Uterus (tissue), 4 donors: ENCODE measurements around the gene PLCL2. TPM values are rescaled to one million over a fixed set of nuclear protein-coding genes. Genes with fewer than 3 reads are reported as not detected.

Source experiments
- DNase-seq, 2 donors: peaks; one replicate each; pipeline ENCODE4 v3.0.0-alpha.2; 2019 to 2020
- H3K27ac ChIP-seq, 2 donors: fragments of 200-600 bp; sonication (generic); 1 replicate in 1 of 2; 2 replicates in 1 of 2; pipeline ENCODE4 v1.5.1; 2016 to 2018
- H3K27me3 ChIP-seq, 2 donors: fragments of 200-600 bp; sonication (generic); one replicate each; pipeline ENCODE4 v1.5.1; 2018 to 2019; ENCODE audit warnings: control low read depth in 1 of 2
- H3K36me3 ChIP-seq, 2 donors: fragments of 200-600 bp; sonication (generic); one replicate each; pipeline ENCODE4 v1.5.1; 2019; ENCODE audit warnings: control low read depth in 1 of 2
- H3K4me1 ChIP-seq, 2 donors: fragments of 200-600 bp; sonication (generic); one replicate each; pipeline ENCODE4 v1.5.1; 2018 to 2019; ENCODE audit warnings: control low read depth in 1 of 2
- H3K4me3 ChIP-seq, 2 donors: fragments of 200-600 bp; sonication (generic); 1 replicate in 1 of 2; 2 replicates in 1 of 2; pipeline ENCODE4 v1.5.1; 2018 to 2019; ENCODE audit warnings: mild to moderate bottlenecking in 1 of 2
- H3K9me3 ChIP-seq, 2 donors: fragments of 200-600 bp; sonication (generic); one replicate each; pipeline ENCODE4 v1.5.1; 2019; ENCODE audit warnings: control low read depth in 1 of 2
- POLR2A ChIP-seq, 2 donors: fragments of 450-650 bp; IDR thresholded peaks; one replicate each; pipeline ENCODE4 v1.6.1; 2016; ENCODE audit warnings: antibody characterized with exemption in 2 of 2, mild to moderate bottlenecking in 1 of 2, moderate library complexity in 1 of 2
- intact Hi-C: fragments of 100-400 bp; cut with DNase I; formaldehyde crosslinking; loops from one replicate; pipeline ENCODE4 v1.15.1; 2023; ENCODE audit warnings: low total_unique reads
- total RNA-seq, 4 donors: library from RNA; depleted of rRNA in 3 of 4; stranded (reverse); fragments of >200 nt in 3 of 4; gene quantifications; one replicate each; pipeline versions ENCODE4 v1.1.0 to v1.2.4, GENCODE V29; 2014 to 2023
- TF ChIP-seq, protein P1 (sequence below), 4 experiments: fragments of 200-600 bp in 2 of 4; fragments of 450-650 bp in 2 of 4; sonication (generic) in 2 of 4; IDR thresholded peaks; one replicate each; pipeline ENCODE4 v1.5.1; 2016 to 2019; ENCODE audit warnings: antibody characterized with exemption in 4 of 4, mild to moderate bottlenecking in 2 of 4, moderate library complexity in 1 of 4
- donor health status: DM: yes; HTN: yes; CAD: no.

PLCL2 gene
- total RNA-seq, 4 donors from 2014 or later, result 9.7 to 63.0 (median 19.5) TPM

DNA sequence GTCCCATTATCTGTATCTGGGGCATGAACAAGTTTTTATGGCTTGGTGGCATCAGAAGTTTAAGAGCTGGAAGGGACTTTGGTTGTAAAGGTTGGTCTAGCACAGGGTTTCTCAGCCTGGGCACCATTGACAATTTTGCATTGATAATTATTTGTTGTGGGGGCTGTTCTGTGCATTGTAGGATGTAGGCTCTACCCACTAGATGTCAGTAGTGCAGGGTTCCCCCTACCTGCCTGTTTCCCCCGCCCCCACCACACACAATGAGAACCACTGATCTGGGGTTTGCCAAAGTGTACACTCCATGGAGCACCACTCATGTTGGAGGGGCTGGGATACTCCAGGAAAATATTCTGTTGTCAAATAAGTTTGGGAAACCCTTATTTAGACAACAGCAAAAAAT is 42.7 kb downstream of the PLCL2 start:
- peaks cover 0 to 7% of the 10 kb centered on the region in 2 donors for H3K4me1 ChIP-seq
- no peak for TF ChIP-seq POLR2A (IDR thresholded peaks at IDR 0.05)
- TF ChIP-seq, protein P1, sequence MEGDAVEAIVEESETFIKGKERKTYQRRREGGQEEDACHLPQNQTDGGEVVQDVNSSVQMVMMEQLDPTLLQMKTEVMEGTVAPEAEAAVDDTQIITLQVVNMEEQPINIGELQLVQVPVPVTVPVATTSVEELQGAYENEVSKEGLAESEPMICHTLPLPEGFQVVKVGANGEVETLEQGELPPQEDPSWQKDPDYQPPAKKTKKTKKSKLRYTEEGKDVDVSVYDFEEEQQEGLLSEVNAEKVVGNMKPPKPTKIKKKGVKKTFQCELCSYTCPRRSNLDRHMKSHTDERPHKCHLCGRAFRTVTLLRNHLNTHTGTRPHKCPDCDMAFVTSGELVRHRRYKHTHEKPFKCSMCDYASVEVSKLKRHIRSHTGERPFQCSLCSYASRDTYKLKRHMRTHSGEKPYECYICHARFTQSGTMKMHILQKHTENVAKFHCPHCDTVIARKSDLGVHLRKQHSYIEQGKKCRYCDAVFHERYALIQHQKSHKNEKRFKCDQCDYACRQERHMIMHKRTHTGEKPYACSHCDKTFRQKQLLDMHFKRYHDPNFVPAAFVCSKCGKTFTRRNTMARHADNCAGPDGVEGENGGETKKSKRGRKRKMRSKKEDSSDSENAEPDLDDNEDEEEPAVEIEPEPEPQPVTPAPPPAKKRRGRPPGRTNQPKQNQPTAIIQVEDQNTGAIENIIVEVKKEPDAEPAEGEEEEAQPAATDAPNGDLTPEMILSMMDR (IDR thresholded peaks at IDR 0.05), result no peak
- no peaks in the 10 kb centered on the region for H3K9me3 ChIP-seq
- DNase-seq, result no peak
- no peak overlapping the region for H3K27ac ChIP-seq
- no peaks in the 10 kb centered on the region for H3K36me3 ChIP-seq
- H3K27me3 ChIP-seq, result no peaks in the 10 kb centered on the region
- intact Hi-C loops, result no loop called here
- H3K4me3 ChIP-seq, result no peak overlapping the region

DNA sequence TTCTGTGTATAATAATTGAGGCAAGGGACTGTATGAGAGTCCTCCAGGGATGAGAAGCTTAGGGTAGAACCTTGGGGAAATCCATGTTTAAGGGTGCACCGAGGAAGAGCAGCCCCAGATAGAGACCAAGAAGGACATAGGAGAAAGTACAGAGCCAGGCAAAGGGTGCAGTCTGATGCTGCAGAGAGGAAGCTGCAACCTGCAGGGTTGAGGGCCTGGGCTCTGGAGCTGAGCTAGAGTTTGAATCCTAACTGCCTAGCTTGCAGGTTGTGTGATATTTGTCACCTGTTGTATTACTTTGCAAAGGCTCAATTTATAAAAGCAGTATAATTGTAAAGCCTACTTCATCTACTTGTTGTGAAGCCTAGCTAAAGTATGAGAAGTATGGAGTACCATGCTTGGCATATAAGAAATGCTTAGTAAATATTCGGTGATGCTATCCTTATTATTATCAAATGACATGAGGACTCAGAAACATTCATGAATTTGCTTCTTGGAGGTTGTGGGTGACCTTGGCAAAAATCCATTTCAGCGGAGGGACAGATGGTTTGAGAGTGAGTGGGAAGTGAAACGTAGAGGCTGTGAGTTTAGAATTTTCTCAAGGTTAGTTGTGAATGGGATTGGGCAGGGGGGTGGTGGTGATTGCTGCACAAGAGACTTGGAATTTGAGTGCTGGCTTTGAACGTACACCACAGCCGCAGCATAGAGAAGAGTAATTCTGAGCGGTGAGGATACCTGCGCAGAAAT is 43.8 kb downstream of the PLCL2 start:
- Histone ChIP-seq H3K27me3 (no peaks in the 10 kb centered on the region), H3K36me3 (no peaks in the 10 kb centered on the region), H3K27ac (no peak overlapping the region), H3K9me3 (no peaks in the 10 kb centered on the region), H3K4me1 (peaks cover 0 to 7% of the 10 kb centered on the region in 2 donors), H3K4me3 (no peak overlapping the region)
- intact Hi-C loops, result no loop called here
- no peak for TF ChIP-seq POLR2A (IDR thresholded peaks at IDR 0.05)
- TF ChIP-seq, protein P1 (IDR thresholded peaks at IDR 0.05), result no peak
- no peak for DNase-seq

DNA sequence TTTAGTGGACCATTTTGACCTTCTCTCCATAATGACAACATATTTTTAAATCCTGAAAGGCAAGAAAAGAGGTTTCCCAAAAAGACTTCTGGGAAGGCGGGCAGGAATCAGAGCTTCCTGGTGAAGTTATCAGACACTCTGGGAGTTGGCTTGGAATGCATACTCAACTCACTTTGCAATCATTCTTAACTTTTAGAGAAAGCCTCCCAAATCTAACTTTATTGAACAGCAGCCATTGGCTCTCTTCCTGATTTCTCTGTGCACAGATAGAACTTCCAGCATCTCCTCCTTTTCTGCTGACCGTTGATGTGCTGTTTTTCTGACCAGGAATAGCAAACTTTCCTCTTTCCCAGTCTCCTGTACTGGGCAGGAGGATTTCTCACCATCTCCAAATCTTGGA is 44.6 kb downstream of the PLCL2 start:
- H3K27ac ChIP-seq, result no peak overlapping the region
- intact Hi-C loops, result no loop called here
- DNase-seq, result no peak
- H3K36me3 ChIP-seq, result no peaks in the 10 kb centered on the region
- peaks cover 0 to 7% of the 10 kb centered on the region in 2 donors for H3K4me1 ChIP-seq
- H3K9me3 ChIP-seq, result no peaks in the 10 kb centered on the region
- TF ChIP-seq, protein P1 (IDR thresholded peaks at IDR 0.05), result no peak
- no peak for TF ChIP-seq POLR2A (IDR thresholded peaks at IDR 0.05)
- no peak overlapping the region for H3K4me3 ChIP-seq
- H3K27me3 ChIP-seq, result no peaks in the 10 kb centered on the region

DNA sequence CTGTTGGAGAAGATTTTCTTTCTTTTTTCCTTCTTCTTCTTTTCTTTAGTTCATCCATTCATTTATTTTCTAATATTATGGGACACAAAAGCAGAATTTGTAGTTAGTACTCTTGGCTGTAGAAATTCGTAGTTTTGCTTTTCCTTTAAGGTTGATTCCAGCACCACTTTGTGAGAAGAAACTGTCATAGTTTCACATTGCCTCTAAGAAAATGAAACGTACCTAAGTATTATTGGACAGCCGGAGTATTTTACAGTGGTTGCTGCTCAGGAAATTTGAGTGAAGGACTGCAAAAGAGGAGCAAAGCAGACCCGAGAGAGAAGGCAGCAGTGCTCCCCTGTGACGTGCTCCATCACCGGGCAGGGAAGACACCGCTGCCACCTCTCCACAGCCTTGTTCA is 48.1 kb downstream of the PLCL2 start:
- intact Hi-C loops, result no loop called here
- DNase-seq, result no peak
- Histone ChIP-seq H3K9me3 (no peaks in the 10 kb centered on the region), H3K27me3 (no peaks in the 10 kb centered on the region), H3K27ac (no peak overlapping the region), H3K4me3 (no peak overlapping the region), H3K36me3 (no peaks in the 10 kb centered on the region), H3K4me1 (peaks cover 0 to 7% of the 10 kb centered on the region in 2 donors)
- no peak for TF ChIP-seq POLR2A (IDR thresholded peaks at IDR 0.05)
- TF ChIP-seq, protein P1 (IDR thresholded peaks at IDR 0.05), result no peak

DNA sequence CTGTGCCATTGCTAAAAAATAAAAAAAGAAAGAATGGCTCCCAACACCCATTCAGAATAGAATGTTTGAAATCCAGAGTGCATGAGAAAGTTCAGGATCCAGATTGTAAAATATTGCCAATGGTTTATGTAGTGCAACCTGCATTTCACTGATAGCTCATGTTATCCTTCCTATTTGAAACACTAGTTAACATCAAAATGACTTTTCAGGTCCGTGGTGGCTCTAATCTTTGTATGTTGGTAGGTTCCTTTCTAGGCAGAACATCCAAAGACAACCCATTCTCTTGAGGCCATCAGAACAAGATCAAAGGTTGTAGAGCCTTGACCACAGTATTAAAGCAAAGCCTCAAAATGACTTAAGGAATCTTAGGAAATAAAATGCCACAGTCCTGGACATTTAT is 51.0 kb downstream of the PLCL2 start:
- no peak for DNase-seq
- no peak for TF ChIP-seq POLR2A (IDR thresholded peaks at IDR 0.05)
- TF ChIP-seq, protein P1 (IDR thresholded peaks at IDR 0.05), result no peak
- intact Hi-C loops, result no loop called here

More for the DNA sequence above, 51.0 kb downstream of the PLCL2 start:
- Histone ChIP-seq H3K27me3 (no peaks in the 10 kb centered on the region), H3K27ac (no peak overlapping the region), H3K4me3 (no peak overlapping the region), H3K36me3 (no peaks in the 10 kb centered on the region), H3K9me3 (no peaks in the 10 kb centered on the region), H3K4me1 (no peaks in the 10 kb centered on the region)
